Measurements from ENCODE around the gene MALRD1.

MALRD1 gene

GRCh38 chr10:19048489-19048888, at the start of gene MALRD1:
MALRD1 (plus strand) TSS chr10:19048801; CDS start chr10:19048939, 138 bp downstream.
- TF ChIP-seq CTCF (IDR thresholded peaks at IDR 0.05; ENCODE audit: low read depth, low read length), result no peak

GRCh38 chr10:19003341-19003740, 45.3 kb upstream of the MALRD1 start:
- no peak for DNase-seq (ENCODE audit: extremely low read depth, low read depth)

More at GRCh38 chr10:19048489-19048888, at the start of gene MALRD1:
- no peak for DNase-seq (ENCODE audit: extremely low read depth, low read depth)

GRCh38 chr10:19012111-19012510, 36.5 kb upstream of the MALRD1 start:
- no peak for DNase-seq (ENCODE audit: extremely low read depth, low read depth)
- TF ChIP-seq CTCF (IDR thresholded peaks at IDR 0.05; ENCODE audit: low read depth, low read length), result no peak

More at GRCh38 chr10:19003341-19003740, 45.3 kb upstream of the MALRD1 start:
- TF ChIP-seq CTCF (IDR thresholded peaks at IDR 0.05; ENCODE audit: low read depth, low read length), result no peak

- no peak for TF ChIP-seq CTCF (IDR thresholded peaks at IDR 0.05; ENCODE audit: low read depth, low read length)
- peak; percentile 0 for DNase-seq (ENCODE audit: extremely low read depth, low read depth)
Observed at GRCh38 chr10:19014034-19014433, 34.6 kb upstream of the MALRD1 start.

- TF ChIP-seq CTCF (IDR thresholded peaks at IDR 0.05; ENCODE audit: low read depth, low read length), result no peak
- no peak for DNase-seq (ENCODE audit: extremely low read depth, low read depth)
Observed at GRCh38 chr10:19014498-19014897, 34.1 kb upstream of the MALRD1 start.

- TF ChIP-seq CTCF (IDR thresholded peaks at IDR 0.05; ENCODE audit: low read depth, low read length), result no peak
- no peak for DNase-seq (ENCODE audit: extremely low read depth, low read depth)
Observed at GRCh38 chr10:19017116-19017890, 31.3 kb upstream of the MALRD1 start.

- DNase-seq (ENCODE audit: extremely low read depth, low read depth), result no peak
- TF ChIP-seq CTCF (IDR thresholded peaks at IDR 0.05; ENCODE audit: low read depth, low read length), result no peak
Observed at GRCh38 chr10:19021162-19021561, 27.4 kb upstream of the MALRD1 start.
